HepG2 (cell line): Measurements from ENCODE around the gene NLE1. TPM values are rescaled to one million over a fixed set of nuclear protein-coding genes. Genes with fewer than 3 reads are reported as not detected.

ENCODE experiments used
- ATAC-seq: fragments of 200-7000 bp; cut with Tn5 transposase; 3 replicates; pipeline ENCODE4 v1.9.1; 2020; ENCODE audit warnings: mild to moderate bottlenecking, moderate library complexity
- BruUV-seq: library from RNA; stranded (reverse); fragments of 400-500 nt; replicated peaks from 2 replicates; lab custom pipeline; 2021; lab: Mats Ljungman, UMichigan
- CTCF ChIA-PET: fragments of 300-600 bp; formaldehyde crosslinking; extraction: SDS; loops from one replicate; lab custom pipeline; 2021; ENCODE audit warnings: low total read pairs, inconsistent platforms, low intra/inter-chr PET ratio; lab: Yijun Ruan, JAX
- POLR2A ChIA-PET: fragments of 350-600 bp; sonication (Branson Sonifier 250); formaldehyde crosslinking; loops from one replicate; lab custom pipeline; 2020; ENCODE audit warnings: antibody characterized with exemption, inconsistent platforms; lab: Yijun Ruan, JAX
- DNase-seq: peaks from one replicate; pipeline ENCODE4 v3.0.0-alpha.2; 2015; ENCODE audit warnings: low spot score
- FAIRE-seq: peaks from 3 replicates; lab custom pipeline; 2011; peaks lifted over from hg19 to GRCh38; lab: Jason Lieb, UNC
- H2AFZ ChIP-seq: one replicate; pipeline ENCODE4 v1.6.1; 2011; ENCODE audit warnings: low read length, inconsistent platforms
- H3K27ac ChIP-seq: fragments of 300-600 bp; 3 replicates; pipeline ENCODE4 v1.8.0; 2011; ENCODE audit warnings: mixed run types, mild to moderate bottlenecking, mixed read lengths, low read length, inconsistent platforms; ENCODE audit not compliant: insufficient read depth; ENCODE audit errors: extremely low read length
- H3K27me3 ChIP-seq, 2 experiments: fragments of 200-600 bp in 1 of 2; 2 replicates in 1 of 2; 3 replicates in 1 of 2; pipeline versions ENCODE4 v1.6.0 to v1.8.0; 2011; ENCODE audit warnings: low read length in 2 of 2, mild to moderate bottlenecking in 2 of 2, moderate library complexity in 2 of 2, inconsistent platforms in 1 of 2; ENCODE audit not compliant: insufficient read depth in 2 of 2, control insufficient read depth in 1 of 2
- H3K36me3 ChIP-seq, 2 experiments: fragments of 200-600 bp in 1 of 2; replicated peaks in 1 of 2; 2 replicates in 1 of 2; 3 replicates in 1 of 2; pipeline versions ENCODE4 v1.5.1 to v1.8.0; 2011; ENCODE audit warnings: low read length in 2 of 2, inconsistent platforms in 1 of 2; ENCODE audit not compliant: insufficient read depth in 2 of 2, control insufficient read depth in 1 of 2
- H3K4me1 ChIP-seq: 2 replicates; pipeline ENCODE4 v1.5.1; 2012; ENCODE audit warnings: low read length, inconsistent platforms; ENCODE audit not compliant: insufficient read depth
- H3K4me2 ChIP-seq: 2 replicates; pipeline ENCODE4 v1.6.0; 2011; ENCODE audit warnings: low read depth, low read length, inconsistent platforms
- H3K4me3 ChIP-seq, 3 experiments: fragments of 200-600 bp in 1 of 3; sonication (generic), shearing (Covaris generic) in 1 of 3; replicated peaks in 1 of 3; 2 replicates each; pipeline ENCODE4 v1.5.1; 2011 to 2016; ENCODE audit warnings: low read length in 3 of 3, inconsistent platforms in 2 of 3, low read depth in 2 of 3, mild to moderate bottlenecking in 2 of 3, control low read depth in 1 of 3, mixed read lengths in 1 of 3; ENCODE audit not compliant: insufficient read depth in 1 of 3
- H3K79me2 ChIP-seq: one replicate; pipeline ENCODE4 v1.6.1; 2011; ENCODE audit warnings: low read length, inconsistent platforms; ENCODE audit not compliant: insufficient read depth
- H3K9ac ChIP-seq: 2 replicates; pipeline ENCODE4 v1.6.0; 2011; ENCODE audit warnings: mild to moderate bottlenecking, low read depth, low read length, inconsistent platforms; ENCODE audit not compliant: insufficient read depth
- H3K9me3 ChIP-seq: 2 replicates; pipeline ENCODE4 v1.5.1; 2012; ENCODE audit warnings: mild to moderate bottlenecking, low read length
- H4K20me1 ChIP-seq: 2 replicates; pipeline ENCODE4 v1.6.0; 2011; ENCODE audit warnings: inconsistent platforms, mild to moderate bottlenecking, low read length, moderate library complexity; ENCODE audit not compliant: insufficient read depth
- ARNT ChIP-seq: fragments of 450-650 bp; IDR thresholded peaks from 2 replicates; pipeline ENCODE4 v1.6.1; 2017
- CAMTA2 ChIP-seq: sonication (generic); formaldehyde crosslinking; IDR thresholded peaks from 2 replicates; pipeline ENCODE4 v1.4.0; 2020; ENCODE audit warnings: mild to moderate bottlenecking, missing genetic modification reagents, borderline replicate concordance
- CREM ChIP-seq, 2 experiments: sonication (generic) in 1 of 2; formaldehyde crosslinking in 1 of 2; IDR thresholded peaks; 2 replicates each; pipeline versions ENCODE4 v1.4.0 to v1.6.1; 2016 to 2020; ENCODE audit warnings: antibody characterized with exemption in 1 of 2, mild to moderate bottlenecking in 1 of 2, missing genetic modification reagents in 1 of 2
- EZH2 ChIP-seq: conservative IDR thresholded peaks from 2 replicates; pipeline ENCODE4 v1.6.1; 2012; ENCODE audit warnings: mild to moderate bottlenecking, low read depth, low read length, moderate library complexity
- FOXO1 ChIP-seq: sonication (generic); formaldehyde crosslinking; IDR thresholded peaks from 2 replicates; pipeline ENCODE4 v1.4.0; 2020; ENCODE audit warnings: missing genetic modification reagents
- GABPA ChIP-seq, 2 experiments: IDR thresholded peaks; 2 replicates each; pipeline ENCODE4 v1.6.1; 2011 to 2016; ENCODE audit warnings: low read depth in 2 of 2, low read length in 1 of 2, missing biosample characterization in 1 of 2, missing genetic modification characterization in 1 of 2
- HCFC1 ChIP-seq: fragments of 150-350 bp; IDR thresholded peaks from 2 replicates; pipeline ENCODE4 v1.6.1; 2014; ENCODE audit warnings: low read depth, low read length
- HES4 ChIP-seq: sonication (generic); formaldehyde crosslinking; IDR thresholded peaks from 2 replicates; pipeline ENCODE4 v1.9.0; 2021; ENCODE audit warnings: mild to moderate bottlenecking, missing genetic modification reagents, borderline replicate concordance
- NAIF1 ChIP-seq: sonication (generic); formaldehyde crosslinking; IDR thresholded peaks from 2 replicates; pipeline ENCODE4 v1.5.0; 2020; ENCODE audit warnings: mild to moderate bottlenecking, missing genetic modification reagents, borderline replicate concordance
- NCOA1 ChIP-seq: sonication (generic); formaldehyde crosslinking; IDR thresholded peaks from 2 replicates; pipeline ENCODE4 v1.9.0; 2021; ENCODE audit warnings: missing genetic modification reagents
- PRMT3 ChIP-seq: sonication (generic); formaldehyde crosslinking; IDR thresholded peaks from 2 replicates; pipeline ENCODE4 v1.8.1; 2022; ENCODE audit warnings: low read depth, mild to moderate bottlenecking, moderate library complexity, missing genetic modification reagents, borderline replicate concordance
- RAD21 ChIP-seq: fragments of 450-650 bp; formaldehyde crosslinking; IDR thresholded peaks from 2 replicates; pipeline ENCODE4 v1.5.0; 2020; ENCODE audit warnings: mild to moderate bottlenecking
- TCF7 ChIP-seq: sonication (generic); IDR thresholded peaks from 2 replicates; pipeline ENCODE4 v1.6.1; 2016; ENCODE audit warnings: antibody characterized with exemption, low read depth
- TGIF2 ChIP-seq: IDR thresholded peaks from 2 replicates; pipeline ENCODE4 v1.6.1; 2016; ENCODE audit warnings: control low read depth, missing compliant biosample characterization
- YEATS4 ChIP-seq: sonication (generic); formaldehyde crosslinking; IDR thresholded peaks from 2 replicates; pipeline ENCODE4 v1.4.0; 2020; ENCODE audit warnings: missing genetic modification reagents, borderline replicate concordance
- ZNF180 ChIP-seq: sonication (generic); formaldehyde crosslinking; IDR thresholded peaks from 2 replicates; pipeline ENCODE4 v1.4.0; 2020; ENCODE audit warnings: low read depth, missing genetic modification reagents, borderline replicate concordance
- ZNF567 ChIP-seq: sonication (generic); formaldehyde crosslinking; IDR thresholded peaks from 2 replicates; pipeline ENCODE4 v1.8.1; 2023; ENCODE audit warnings: mild to moderate bottlenecking, missing genetic modification reagents, borderline replicate concordance
- WGBS: methylation state at CpG from one replicate; pipeline ENCODE4 v1.1.6; 2017; ENCODE audit warnings: low lambda C conversion rate; 5-methylcytosine and 5-hydroxymethylcytosine counted together
- in situ Hi-C: cut with HindIII; loops from 2 replicates; pipeline ENCODE4 v1.10.0; 2017; ENCODE audit warnings: low pct_unique_long_range_greater_than_20kb; ENCODE audit not compliant: extremely low pct_ligation_motif_present
- intact Hi-C: fragments of 100-400 bp; cut with micrococcal nuclease; formaldehyde crosslinking; loops from one replicate; pipeline ENCODE4 v1.10.0; 2022; ENCODE audit not compliant: unreplicated experiment
- polyA plus RNA-seq, 8 experiments: library from polyadenylated mRNA; depleted of rRNA in 3 of 8; stranded (reverse) in 7 of 8; unstranded in 1 of 8; fragments of >200 nt; fragmentation: Illumina TruSeq in 4 of 8; extraction: Trizol in 4 of 8; gene quantifications; 2 replicates each; pipeline versions ENCODE4 v1.2.1 to v1.2.3, GENCODE V29; 2011 to 2016; ENCODE audit warnings: low read depth in 4 of 8, missing spikeins in 1 of 8, mixed read lengths in 1 of 8; ENCODE audit not compliant: insufficient read depth in 1 of 8
- total RNA-seq, 5 experiments: library from RNA; depleted of rRNA; stranded (reverse); fragments of >200 nt; fragmentation: Illumina TruSeq; extraction: Trizol; gene quantifications; 2 replicates each; pipeline ENCODE4 v1.2.3, GENCODE V29; 2016; ENCODE audit warnings: low read depth in 1 of 5
- TF ChIP-seq, protein P1 (sequence below): IDR thresholded peaks from 2 replicates; pipeline ENCODE4 v1.6.1; 2016; ENCODE audit warnings: missing compliant biosample characterization, missing genetic modification reagents, borderline replicate concordance
- TF ChIP-seq, protein P2 (sequence below): sonication (generic); formaldehyde crosslinking; IDR thresholded peaks from 2 replicates; pipeline ENCODE4 v1.8.1; 2023; ENCODE audit warnings: mild to moderate bottlenecking, missing genetic modification reagents

The NLE1 gene
- total and polyA plus RNA-seq, 2 of the 13 experiments (the other 11 are each of a cell fraction or from before 2014, with no cell fraction given): 20.3 to 34.5 TPM

DNA sequence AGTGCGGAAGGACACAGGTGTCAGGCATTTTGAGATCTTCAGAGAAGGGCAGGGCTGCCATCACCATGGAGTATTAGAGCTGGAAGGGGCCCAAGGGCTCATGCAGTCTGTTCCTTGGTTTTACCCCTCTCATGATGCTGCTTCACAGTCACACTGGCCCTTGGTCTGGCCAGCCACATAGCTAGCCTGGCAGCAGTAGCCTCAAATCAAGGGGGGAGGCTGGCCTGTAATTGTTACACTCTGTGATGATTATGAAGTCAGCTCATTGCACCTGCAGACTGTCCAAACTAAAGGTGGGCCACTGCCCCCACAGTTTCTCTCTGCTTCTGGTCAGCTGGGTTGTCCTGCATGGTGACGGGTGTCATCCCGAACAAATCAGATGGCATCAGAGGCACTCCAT, 20.8 kb downstream of the NLE1 start, which contains the start of gene FNDC8 (continued):
- TF ChIP-seq EZH2: no peak
- TF ChIP-seq TCF7: no peak
- no peak for TF ChIP-seq CREM (IDR thresholded peaks at IDR 0.05)
- no peak for TF ChIP-seq CREM (CRISPR knock-in tag; IDR thresholded peaks at IDR 0.05)

- no peaks in the 10 kb centered on the region for H4K20me1 ChIP-seq
- H3K36me3 ChIP-seq: no peaks in the 10 kb centered on the region
- ChIA-PET POLR2A (interaction anchor here (1.0 to 2.9 kb wide), 7 partner anchors 9 to 123 kb away, joined by 3 to 8 read pairs (median 4); partner anchors contain the start of gene RFFL), CTCF (interaction anchor here (0.9 to 3.6 kb wide), 6 partner anchors 23 to 699 kb away, joined by 3 to 46 read pairs (median 5); partner anchors contain the start of gene NLE1)
- ATAC-seq: peak; percentile 88
- H3K9me3 ChIP-seq: no peaks in the 10 kb centered on the region
- BruUV-seq: no TSS peak
- H3K27ac ChIP-seq: peak within 1 kb of the TSS; percentile 63
- under 1% methylated on average over 10 of the region's 72 CpGs for WGBS
- H3K79me2 ChIP-seq: peaks cover 4% of the 10 kb centered on the region
- peak within 1 kb of the TSS; percentile 80 to 94 (median 86) for H3K4me3 ChIP-seq
- peak within 1 kb of the TSS; percentile 80 for H3K9ac ChIP-seq
- peak within 1 kb of the TSS; percentile 98 for H3K4me2 ChIP-seq
- H3K4me1 ChIP-seq: peaks cover 29% of the 10 kb centered on the region
- H3K27me3 ChIP-seq: no peaks in the 10 kb centered on the region; a peak in 1 of 5 replicates
- FAIRE-seq: peak; percentile 40
- in situ Hi-C loops (loop anchor here (5.0 to 25.0 kb wide), 3 partner anchors 122 to 695 kb away; partner anchors contain the start of gene TMEM132E), intact Hi-C loops (loop anchor here (1.0 to 2.0 kb wide), 2 partner anchors 31 to 121 kb away; no protein-coding TSS in a partner anchor)
- peak within 1 kb of the TSS; percentile 90 for H2AFZ ChIP-seq
- DNase-seq: peak; percentile 60
- no peak for TF ChIP-seq TGIF2 (CRISPR knock-in tag)
- TF ChIP-seq GABPA (IDR thresholded peaks at IDR 0.05; ENCODE audit: low read depth, low read length): peak; percentile 39; the same call in 1 of the 2 replicates
- TF ChIP-seq GABPA (CRISPR knock-in tag; IDR thresholded peaks at IDR 0.05; ENCODE audit: low read depth): peak; percentile 47; the same call in 1 of the 2 replicates
- TF ChIP-seq ARNT: no peak
- TF ChIP-seq ZNF567: 0 out of 2 replicates have a peak, but pooled peaks have one; percentile 85
- no peak; the same call in 1 of the 2 replicates for TF ChIP-seq HCFC1
- peak; percentile 24; the same call in 1 of the 2 replicates for TF ChIP-seq FOXO1 (CRISPR knock-in tag)
- TF ChIP-seq, protein P1, sequence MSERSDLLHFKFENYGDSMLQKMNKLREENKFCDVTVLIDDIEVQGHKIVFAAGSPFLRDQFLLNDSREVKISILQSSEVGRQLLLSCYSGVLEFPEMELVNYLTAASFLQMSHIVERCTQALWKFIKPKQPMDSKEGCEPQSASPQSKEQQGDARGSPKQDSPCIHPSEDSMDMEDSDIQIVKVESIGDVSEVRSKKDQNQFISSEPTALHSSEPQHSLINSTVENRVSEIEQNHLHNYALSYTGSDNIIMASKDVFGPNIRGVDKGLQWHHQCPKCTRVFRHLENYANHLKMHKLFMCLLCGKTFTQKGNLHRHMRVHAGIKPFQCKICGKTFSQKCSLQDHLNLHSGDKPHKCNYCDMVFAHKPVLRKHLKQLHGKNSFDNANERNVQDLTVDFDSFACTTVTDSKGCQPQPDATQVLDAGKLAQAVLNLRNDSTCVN (CRISPR knock-in tag): no peak; the same call in 1 of the 2 replicates
- TF ChIP-seq NCOA1 (CRISPR knock-in tag): no peak
- no peak for TF ChIP-seq ZNF180 (CRISPR knock-in tag)
- no peak for TF ChIP-seq PRMT3 (CRISPR knock-in tag)
- no peak for TF ChIP-seq NAIF1
- TF ChIP-seq HES4: peak; percentile 72
- peak; percentile 99 for TF ChIP-seq RAD21 (CRISPR knock-in tag)
- TF ChIP-seq CAMTA2 (CRISPR knock-in tag): no peak
- no peak for TF ChIP-seq YEATS4 (CRISPR knock-in tag)
- TF ChIP-seq, protein P2, sequence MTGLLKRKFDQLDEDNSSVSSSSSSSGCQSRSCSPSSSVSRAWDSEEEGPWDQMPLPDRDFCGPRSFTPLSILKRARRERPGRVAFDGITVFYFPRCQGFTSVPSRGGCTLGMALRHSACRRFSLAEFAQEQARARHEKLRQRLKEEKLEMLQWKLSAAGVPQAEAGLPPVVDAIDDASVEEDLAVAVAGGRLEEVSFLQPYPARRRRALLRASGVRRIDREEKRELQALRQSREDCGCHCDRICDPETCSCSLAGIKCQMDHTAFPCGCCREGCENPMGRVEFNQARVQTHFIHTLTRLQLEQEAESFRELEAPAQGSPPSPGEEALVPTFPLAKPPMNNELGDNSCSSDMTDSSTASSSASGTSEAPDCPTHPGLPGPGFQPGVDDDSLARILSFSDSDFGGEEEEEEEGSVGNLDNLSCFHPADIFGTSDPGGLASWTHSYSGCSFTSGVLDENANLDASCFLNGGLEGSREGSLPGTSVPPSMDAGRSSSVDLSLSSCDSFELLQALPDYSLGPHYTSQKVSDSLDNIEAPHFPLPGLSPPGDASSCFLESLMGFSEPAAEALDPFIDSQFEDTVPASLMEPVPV: no peak
Observed at GRCh38 chr17:35119370-35120165, 22.5 kb downstream of the NLE1 start, which contains the start of gene RAD51D. RAD51D (minus strand) TSS chr17:35119860; CDS start chr17:35119613, 247 bp downstream.
